Keratinocyte (primary cell): ENCODE measurements around the gene MTMR3.

Experiments
- EZH2 ChIP-seq: IDR thresholded peaks from one replicate; pipeline ENCODE4 v1.6.1; 2012; ENCODE audit warnings: inconsistent platforms, mild to moderate bottlenecking, low read length, moderate library complexity
- TF ChIP-seq, protein P1 (sequence below), 3 experiments: IDR thresholded peaks in 1 of 3; conservative IDR thresholded peaks in 1 of 3; optimal IDR thresholded peaks in 1 of 3; 2 replicates in 2 of 3; 3 replicates in 1 of 3; pipeline versions ENCODE3 to v1.5.1; 2011; ENCODE audit warnings: low read length in 3 of 3, mild to moderate bottlenecking in 3 of 3, moderate library complexity in 2 of 3, control low read depth in 1 of 3, inconsistent platforms in 1 of 3; ENCODE audit not compliant: insufficient read depth in 2 of 3; ENCODE audit errors: extremely low read depth in 1 of 3

DNA sequence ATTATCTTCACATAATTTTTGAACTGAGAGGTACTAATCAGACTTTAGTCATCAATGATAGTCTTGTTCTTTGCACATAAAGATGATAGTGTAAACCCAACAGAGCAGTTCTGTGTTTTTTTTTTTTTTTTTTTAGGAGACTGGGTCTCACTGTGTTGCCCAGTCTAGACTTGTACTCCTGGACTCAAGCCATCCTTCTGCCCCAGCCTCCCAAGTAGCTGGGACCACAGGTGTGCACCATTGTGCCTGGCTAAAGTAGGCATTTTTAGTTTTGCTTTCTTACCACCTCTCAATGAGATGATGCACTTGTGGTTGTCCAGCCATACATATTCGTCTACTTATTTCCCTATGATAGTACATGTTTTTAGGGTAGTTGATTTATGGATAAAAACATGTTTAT, 50.6 kb downstream of the MTMR3 start:
- TF ChIP-seq EZH2, result no peak
- TF ChIP-seq, protein P1, sequence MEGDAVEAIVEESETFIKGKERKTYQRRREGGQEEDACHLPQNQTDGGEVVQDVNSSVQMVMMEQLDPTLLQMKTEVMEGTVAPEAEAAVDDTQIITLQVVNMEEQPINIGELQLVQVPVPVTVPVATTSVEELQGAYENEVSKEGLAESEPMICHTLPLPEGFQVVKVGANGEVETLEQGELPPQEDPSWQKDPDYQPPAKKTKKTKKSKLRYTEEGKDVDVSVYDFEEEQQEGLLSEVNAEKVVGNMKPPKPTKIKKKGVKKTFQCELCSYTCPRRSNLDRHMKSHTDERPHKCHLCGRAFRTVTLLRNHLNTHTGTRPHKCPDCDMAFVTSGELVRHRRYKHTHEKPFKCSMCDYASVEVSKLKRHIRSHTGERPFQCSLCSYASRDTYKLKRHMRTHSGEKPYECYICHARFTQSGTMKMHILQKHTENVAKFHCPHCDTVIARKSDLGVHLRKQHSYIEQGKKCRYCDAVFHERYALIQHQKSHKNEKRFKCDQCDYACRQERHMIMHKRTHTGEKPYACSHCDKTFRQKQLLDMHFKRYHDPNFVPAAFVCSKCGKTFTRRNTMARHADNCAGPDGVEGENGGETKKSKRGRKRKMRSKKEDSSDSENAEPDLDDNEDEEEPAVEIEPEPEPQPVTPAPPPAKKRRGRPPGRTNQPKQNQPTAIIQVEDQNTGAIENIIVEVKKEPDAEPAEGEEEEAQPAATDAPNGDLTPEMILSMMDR (optimal IDR thresholded peaks at IDR 0.05 in 1 of 3, IDR thresholded peaks at IDR 0.05 in 1 of 3, conservative IDR thresholded peaks at IDR 0.05 in 1 of 3; ENCODE audit: extremely low read depth in 1 of 3, insufficient read depth in 2 of 3, low read length in 3 of 3), result no peak
